ENCODE data around the gene NT5C2.

Gene NT5C2

GRCh38 chr10:103106539-103106938, 86.5 kb downstream of the NT5C2 start:
- no peak for DNase-seq (ENCODE audit: low read depth)
- no peak for TF ChIP-seq CTCF (conservative IDR thresholded peaks at IDR 0.05; ENCODE audit: control insufficient read depth, insufficient read depth, low read depth, low read length)
- no peak overlapping the region for H3K4me3 ChIP-seq (ENCODE audit: control insufficient read depth, low read depth, low read length)

GRCh38 chr10:103105462-103105861, 87.6 kb downstream of the NT5C2 start:
- DNase-seq (ENCODE audit: low read depth): no peak
- no peak overlapping the region for H3K4me3 ChIP-seq (ENCODE audit: control insufficient read depth, low read depth, low read length)
- no peak for TF ChIP-seq CTCF (conservative IDR thresholded peaks at IDR 0.05; ENCODE audit: control insufficient read depth, insufficient read depth, low read depth, low read length)

- no peak for DNase-seq (ENCODE audit: low read depth)
- H3K4me3 ChIP-seq (ENCODE audit: control insufficient read depth, low read depth, low read length): no peak overlapping the region
- TF ChIP-seq CTCF (conservative IDR thresholded peaks at IDR 0.05; ENCODE audit: control insufficient read depth, insufficient read depth, low read depth, low read length): no peak
Observed at GRCh38 chr10:103104721-103105120, 88.4 kb downstream of the NT5C2 start.

- H3K4me3 ChIP-seq (ENCODE audit: control insufficient read depth, low read depth, low read length): no peak overlapping the region
- TF ChIP-seq CTCF (conservative IDR thresholded peaks at IDR 0.05; ENCODE audit: control insufficient read depth, insufficient read depth, low read depth, low read length): no peak
Observed at GRCh38 chr10:103103989-103104388, 89.1 kb downstream of the NT5C2 start.

GRCh38 chr10:103102195-103102594, 90.9 kb downstream of the NT5C2 start:
- no peak for TF ChIP-seq CTCF (conservative IDR thresholded peaks at IDR 0.05; ENCODE audit: control insufficient read depth, insufficient read depth, low read depth, low read length)
- no peak for DNase-seq (ENCODE audit: low read depth)
- no peak overlapping the region for H3K4me3 ChIP-seq (ENCODE audit: control insufficient read depth, low read depth, low read length)

More at GRCh38 chr10:103103989-103104388, 89.1 kb downstream of the NT5C2 start:
- no peak for DNase-seq (ENCODE audit: low read depth)

GRCh38 chr10:103100620-103101019, 92.5 kb downstream of the NT5C2 start:
- no peak for DNase-seq (ENCODE audit: low read depth)
- no peak overlapping the region for H3K4me3 ChIP-seq (ENCODE audit: control insufficient read depth, low read depth, low read length)

More at GRCh38 chr10:103100620-103101019, 92.5 kb downstream of the NT5C2 start:
- no peak for TF ChIP-seq CTCF (conservative IDR thresholded peaks at IDR 0.05; ENCODE audit: control insufficient read depth, insufficient read depth, low read depth, low read length)
